Measurements from ENCODE around the gene TMEM163. TPM values are rescaled to one million over a fixed set of nuclear protein-coding genes. Genes with fewer than 3 reads are reported as not detected.

The TMEM163 gene
- total and polyA plus RNA-seq, 2 donors (not counting 3 experiments of a cell fraction or from before 2014, with no cell fraction given), result 1.0 to 2.8 TPM

DNA sequence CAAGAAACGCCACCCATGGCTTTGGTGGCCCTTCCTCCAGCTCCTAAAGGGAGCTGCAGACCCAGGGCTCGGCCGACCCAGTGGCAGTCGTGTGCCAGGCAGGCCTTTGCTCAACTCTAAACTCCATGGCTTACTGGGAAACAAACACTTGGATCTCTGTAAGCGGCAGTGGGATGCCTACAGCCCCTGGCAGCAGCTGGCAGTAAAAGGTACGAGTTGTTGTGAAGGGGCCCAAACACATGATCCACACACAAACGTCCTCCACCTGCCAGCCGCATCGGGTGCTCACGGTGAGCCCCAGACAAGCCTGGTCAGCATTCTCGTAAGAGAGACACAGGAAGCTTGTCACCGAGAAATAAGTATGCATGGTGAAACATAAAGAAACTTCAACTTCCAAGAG is 250.0 kb downstream of the TMEM163 start:
- Histone ChIP-seq H3K27ac (ENCODE audit: insufficient read depth, low read depth, low read length) (no peak overlapping the region), H3K4me3 (replicated peaks in 1 of 3; ENCODE audit: insufficient read depth in 1 of 3, low read depth in 1 of 3, low read length in 3 of 3) (no peak overlapping the region), H3K4me2 (ENCODE audit: insufficient read depth, low read length) (no peak overlapping the region), H3K9ac (replicated peaks; ENCODE audit: extremely low read depth, insufficient read depth, low read length) (no peak overlapping the region), H3K4me1 (ENCODE audit: control insufficient read depth, extremely low read depth, insufficient read depth, low read length) (no peaks in the 10 kb centered on the region), H3K36me3 (ENCODE audit: control insufficient read depth in 2 of 2, extremely low read depth in 1 of 2, insufficient read depth in 2 of 2, low read length in 2 of 2) (no peaks in the 10 kb centered on the region), H3K27me3 (ENCODE audit: control insufficient read depth in 2 of 2, insufficient read depth in 2 of 2, low read length in 2 of 2) (no peaks in the 10 kb centered on the region), H3K79me2 (ENCODE audit: control insufficient read depth, insufficient read depth, low read length) (no peaks in the 10 kb centered on the region), H4K20me1 (replicated peaks; ENCODE audit: control insufficient read depth, extremely low read depth, insufficient read depth, low read length) (no peaks in the 10 kb centered on the region), H3K9me3 (replicated peaks; ENCODE audit: control insufficient read depth, insufficient read depth, low read length) (no peaks in the 10 kb centered on the region), H3K9me1 (replicated peaks; ENCODE audit: control insufficient read depth, extremely low read depth, insufficient read depth, low read length) (no peaks in the 10 kb centered on the region), H2AFZ (ENCODE audit: low read depth, low read length) (no peak overlapping the region)
- TF ChIP-seq, protein P1, sequence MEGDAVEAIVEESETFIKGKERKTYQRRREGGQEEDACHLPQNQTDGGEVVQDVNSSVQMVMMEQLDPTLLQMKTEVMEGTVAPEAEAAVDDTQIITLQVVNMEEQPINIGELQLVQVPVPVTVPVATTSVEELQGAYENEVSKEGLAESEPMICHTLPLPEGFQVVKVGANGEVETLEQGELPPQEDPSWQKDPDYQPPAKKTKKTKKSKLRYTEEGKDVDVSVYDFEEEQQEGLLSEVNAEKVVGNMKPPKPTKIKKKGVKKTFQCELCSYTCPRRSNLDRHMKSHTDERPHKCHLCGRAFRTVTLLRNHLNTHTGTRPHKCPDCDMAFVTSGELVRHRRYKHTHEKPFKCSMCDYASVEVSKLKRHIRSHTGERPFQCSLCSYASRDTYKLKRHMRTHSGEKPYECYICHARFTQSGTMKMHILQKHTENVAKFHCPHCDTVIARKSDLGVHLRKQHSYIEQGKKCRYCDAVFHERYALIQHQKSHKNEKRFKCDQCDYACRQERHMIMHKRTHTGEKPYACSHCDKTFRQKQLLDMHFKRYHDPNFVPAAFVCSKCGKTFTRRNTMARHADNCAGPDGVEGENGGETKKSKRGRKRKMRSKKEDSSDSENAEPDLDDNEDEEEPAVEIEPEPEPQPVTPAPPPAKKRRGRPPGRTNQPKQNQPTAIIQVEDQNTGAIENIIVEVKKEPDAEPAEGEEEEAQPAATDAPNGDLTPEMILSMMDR (IDR thresholded peaks at IDR 0.05; ENCODE audit: extremely low read depth in 1 of 2, insufficient read depth in 1 of 2, low read depth in 1 of 2, low read length in 2 of 2), result no peak
- no peak for TF ChIP-seq POLR2A (IDR thresholded peaks at IDR 0.05; ENCODE audit: low read depth, low read length)
- TF ChIP-seq EZH2 (IDR thresholded peaks at IDR 0.05; ENCODE audit: borderline replicate concordance, low read depth, low read length, severe bottlenecking), result no peak
- TF ChIP-seq, protein P2, sequence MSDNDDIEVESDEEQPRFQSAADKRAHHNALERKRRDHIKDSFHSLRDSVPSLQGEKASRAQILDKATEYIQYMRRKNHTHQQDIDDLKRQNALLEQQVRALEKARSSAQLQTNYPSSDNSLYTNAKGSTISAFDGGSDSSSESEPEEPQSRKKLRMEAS (IDR thresholded peaks at IDR 0.05; ENCODE audit: insufficient read depth, insufficient read length), result no peak
- no peak for TF ChIP-seq POLR2AphosphoS5 (IDR thresholded peaks at IDR 0.05; ENCODE audit: insufficient read depth, low read depth, low read length)
- CTCF ChIA-PET, result interaction anchor here (1.2 to 3.5 kb wide), 4 partner anchors 18 to 582 kb away, joined by 3 to 13 read pairs (median 6); no protein-coding TSS in a partner anchor
- no peak for DNase-seq (ENCODE audit: low read depth, low spot score)
- no peak for FAIRE-seq
- POLR2A ChIA-PET, result no interaction called here
- dilution Hi-C loops (cut with MboI; ENCODE audit: extremely low pct_ligation_motif_present, low sequenced_read_pairs), result no loop called here
- no TSS peak for BruUV-seq (replicated peaks)
- intact Hi-C loops (cut with micrococcal nuclease), result no loop called here

DNA sequence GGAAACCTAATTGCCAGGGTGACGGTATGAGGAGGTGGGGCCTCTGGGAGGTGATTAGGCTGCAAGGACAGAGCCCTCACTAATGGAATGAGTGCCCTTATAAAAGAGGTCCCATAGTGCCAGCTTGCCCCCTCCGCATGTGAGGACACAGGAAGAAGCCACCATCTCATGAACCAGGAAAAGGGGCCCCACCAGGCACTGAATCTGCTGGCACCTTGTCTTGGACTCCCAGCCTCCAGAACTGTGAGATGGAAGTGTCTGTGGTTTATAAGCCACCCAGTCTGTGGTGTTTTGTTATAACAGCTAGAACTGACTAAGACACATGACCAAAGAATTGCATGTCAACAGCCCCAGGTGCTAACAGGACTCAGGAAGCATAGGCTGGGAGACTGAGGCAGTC is 250.6 kb downstream of the TMEM163 start:
- no peak overlapping the region for H3K9ac ChIP-seq (replicated peaks; ENCODE audit: extremely low read depth, insufficient read depth, low read length)
- no peak for FAIRE-seq
- H3K36me3 ChIP-seq (ENCODE audit: control insufficient read depth in 2 of 2, extremely low read depth in 1 of 2, insufficient read depth in 2 of 2, low read length in 2 of 2), result no peaks in the 10 kb centered on the region
- BruUV-seq (replicated peaks), result no TSS peak
- intact Hi-C loops (cut with micrococcal nuclease) (no loop called here), dilution Hi-C loops (cut with MboI; ENCODE audit: extremely low pct_ligation_motif_present, low sequenced_read_pairs) (no loop called here)
- TF ChIP-seq GATA2 (IDR thresholded peaks at IDR 0.05; ENCODE audit: insufficient read depth, insufficient read length, low read depth, low read length), result no peak
- no peak for TF ChIP-seq FOS (IDR thresholded peaks at IDR 0.05; ENCODE audit: borderline replicate concordance, insufficient read depth, low read length)
- TF ChIP-seq, protein P1 (IDR thresholded peaks at IDR 0.05; ENCODE audit: extremely low read depth in 1 of 2, insufficient read depth in 1 of 2, low read depth in 1 of 2, low read length in 2 of 2), result no peak
- no peak for TF ChIP-seq POLR2A (IDR thresholded peaks at IDR 0.05; ENCODE audit: low read depth, low read length)
- no peak for TF ChIP-seq JUN (IDR thresholded peaks at IDR 0.05; ENCODE audit: borderline replicate concordance, insufficient read depth, insufficient read length, low read depth)
- no peak for TF ChIP-seq POLR2AphosphoS5 (IDR thresholded peaks at IDR 0.05; ENCODE audit: insufficient read depth, low read depth, low read length)
- TF ChIP-seq, protein P2 (IDR thresholded peaks at IDR 0.05; ENCODE audit: insufficient read depth, insufficient read length), result no peak
- TF ChIP-seq MYC (IDR thresholded peaks at IDR 0.05; ENCODE audit: low read depth, low read length), result no peak
- no peak for TF ChIP-seq EZH2 (IDR thresholded peaks at IDR 0.05; ENCODE audit: borderline replicate concordance, low read depth, low read length, severe bottlenecking)
- ChIA-PET POLR2A (no interaction called here), CTCF (interaction anchor here (1.2 to 3.5 kb wide), 3 partner anchors 18 to 582 kb away, joined by 3 to 13 read pairs (median 10); no protein-coding TSS in a partner anchor)
- DNase-seq (ENCODE audit: low read depth, low spot score), result no peak
- H3K27ac ChIP-seq (ENCODE audit: insufficient read depth, low read depth, low read length), result no peak overlapping the region
- no peaks in the 10 kb centered on the region for H3K27me3 ChIP-seq (ENCODE audit: control insufficient read depth in 2 of 2, insufficient read depth in 2 of 2, low read length in 2 of 2)
- H2AFZ ChIP-seq (ENCODE audit: low read depth, low read length), result no peak overlapping the region
- no peaks in the 10 kb centered on the region for H3K9me1 ChIP-seq (replicated peaks; ENCODE audit: control insufficient read depth, extremely low read depth, insufficient read depth, low read length)
- no peak overlapping the region for H3K4me3 ChIP-seq (replicated peaks in 1 of 3; ENCODE audit: insufficient read depth in 1 of 3, low read depth in 1 of 3, low read length in 3 of 3)
- no peak overlapping the region for H3K4me2 ChIP-seq (ENCODE audit: insufficient read depth, low read length)
- no peaks in the 10 kb centered on the region for H3K79me2 ChIP-seq (ENCODE audit: control insufficient read depth, insufficient read depth, low read length)
- no peaks in the 10 kb centered on the region for H3K4me1 ChIP-seq (ENCODE audit: control insufficient read depth, extremely low read depth, insufficient read depth, low read length)
- H4K20me1 ChIP-seq (replicated peaks; ENCODE audit: control insufficient read depth, extremely low read depth, insufficient read depth, low read length), result no peaks in the 10 kb centered on the region
- no peaks in the 10 kb centered on the region for H3K9me3 ChIP-seq (replicated peaks; ENCODE audit: control insufficient read depth, insufficient read depth, low read length)
